Measurements from ENCODE around the gene CNTNAP2.

- TF ChIP-seq CBFA2T3 (IDR thresholded peaks at IDR 0.05) (no peak), ADNP (tag; IDR thresholded peaks at IDR 0.05) (no peak), NFIC (IDR thresholded peaks at IDR 0.05) (no peak), SOX6 (IDR thresholded peaks at IDR 0.05) (no peak), SIN3A (IDR thresholded peaks at IDR 0.05; ENCODE audit: borderline replicate concordance in 2 of 2, control insufficient read depth in 1 of 2, low read depth in 2 of 2, low read length in 2 of 2) (no peak), SNAPC5 (CRISPR knock-in tag; IDR thresholded peaks at IDR 0.05) (no peak), ZNF639 (CRISPR knock-in tag; conservative IDR thresholded peaks at IDR 0.05 in 1 of 2, IDR thresholded peaks at IDR 0.05 in 1 of 2) (no peak)
Observed at GRCh38 chr7:147567043-147567442, 1450.4 kb downstream of the CNTNAP2 start.
